ENCODE data around the gene ANKRD13A.

GRCh38 chr12:109988274-109988673, 11.0 kb upstream of the ANKRD13A start:
- no peak for TF ChIP-seq CTCF (IDR thresholded peaks at IDR 0.05)
- TF ChIP-seq EZH2 (IDR thresholded peaks at IDR 0.05; ENCODE audit: borderline replicate concordance, insufficient read depth, low read depth, low read length, poor library complexity, severe bottlenecking) = no peak
